GM23338 (cell line): ENCODE data around the gene PSPC1.

Experiments
- EZH2 ChIP-seq: fragments of 200-600 bp; sonication (generic); IDR thresholded peaks from one replicate; pipeline ENCODE4 v1.8.0; 2017; ENCODE audit warnings: antibody characterized with exemption, mild to moderate bottlenecking, low read depth; ENCODE audit not compliant: unreplicated experiment
- EZH2phosphoT487 ChIP-seq: fragments of 200-600 bp; sonication (generic); IDR thresholded peaks from one replicate; pipeline ENCODE4 v1.8.1; 2018; ENCODE audit warnings: antibody characterized with exemption; ENCODE audit not compliant: unreplicated experiment
- JUNB ChIP-seq: IDR thresholded peaks from one replicate; pipeline ENCODE4 v1.6.1; 2016; ENCODE audit warnings: antibody characterized with exemption; ENCODE audit not compliant: unreplicated experiment
- POLR2AphosphoS5 ChIP-seq: IDR thresholded peaks from 2 replicates; pipeline ENCODE4 v1.6.1; 2016; ENCODE audit warnings: antibody characterized with exemption, low read depth
- ZNF331 ChIP-seq: fragments of 250-450 bp; sonication (Bioruptor Pico); IDR thresholded peaks from 2 replicates; pipeline ENCODE4 v1.5.0; 2020; ENCODE audit warnings: low read depth, mild to moderate bottlenecking, moderate library complexity
- TF ChIP-seq, protein P1 (sequence below), 2 experiments: fragments of 200-600 bp in 1 of 2; sonication (generic) in 1 of 2; conservative IDR thresholded peaks; 2 replicates each; pipeline versions ENCODE4 v1.5.1 to v1.6.1; 2016 to 2017; ENCODE audit warnings: antibody characterized with exemption in 2 of 2, low read depth in 2 of 2, mild to moderate bottlenecking in 2 of 2, moderate library complexity in 1 of 2
- TF ChIP-seq, protein P2 (sequence below): IDR thresholded peaks from 2 replicates; pipeline ENCODE4 v1.6.1; 2016; ENCODE audit warnings: antibody characterized with exemption

DNA sequence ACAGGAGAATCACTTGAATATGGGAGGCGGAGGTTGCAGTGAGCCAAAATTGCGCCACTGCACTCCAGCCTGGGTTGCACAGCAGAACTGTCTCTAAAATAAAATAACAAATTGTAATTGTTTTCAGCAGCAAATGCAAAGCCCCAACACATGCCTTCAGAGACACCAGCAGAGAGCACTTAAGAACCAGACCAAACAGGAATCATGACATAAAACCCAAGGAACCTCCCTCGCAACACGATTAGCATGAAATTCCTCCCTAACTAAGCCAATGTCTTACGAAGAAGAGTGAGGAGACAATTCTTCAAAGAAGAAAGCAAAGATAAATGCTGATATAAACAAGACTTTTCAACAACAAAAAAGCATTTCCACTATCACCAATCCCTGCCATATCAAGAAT, 40.1 kb downstream of the PSPC1 start:
- TF ChIP-seq, protein P1, sequence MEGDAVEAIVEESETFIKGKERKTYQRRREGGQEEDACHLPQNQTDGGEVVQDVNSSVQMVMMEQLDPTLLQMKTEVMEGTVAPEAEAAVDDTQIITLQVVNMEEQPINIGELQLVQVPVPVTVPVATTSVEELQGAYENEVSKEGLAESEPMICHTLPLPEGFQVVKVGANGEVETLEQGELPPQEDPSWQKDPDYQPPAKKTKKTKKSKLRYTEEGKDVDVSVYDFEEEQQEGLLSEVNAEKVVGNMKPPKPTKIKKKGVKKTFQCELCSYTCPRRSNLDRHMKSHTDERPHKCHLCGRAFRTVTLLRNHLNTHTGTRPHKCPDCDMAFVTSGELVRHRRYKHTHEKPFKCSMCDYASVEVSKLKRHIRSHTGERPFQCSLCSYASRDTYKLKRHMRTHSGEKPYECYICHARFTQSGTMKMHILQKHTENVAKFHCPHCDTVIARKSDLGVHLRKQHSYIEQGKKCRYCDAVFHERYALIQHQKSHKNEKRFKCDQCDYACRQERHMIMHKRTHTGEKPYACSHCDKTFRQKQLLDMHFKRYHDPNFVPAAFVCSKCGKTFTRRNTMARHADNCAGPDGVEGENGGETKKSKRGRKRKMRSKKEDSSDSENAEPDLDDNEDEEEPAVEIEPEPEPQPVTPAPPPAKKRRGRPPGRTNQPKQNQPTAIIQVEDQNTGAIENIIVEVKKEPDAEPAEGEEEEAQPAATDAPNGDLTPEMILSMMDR (conservative IDR thresholded peaks at IDR 0.05; ENCODE audit: low read depth in 2 of 2), result no peak
- TF ChIP-seq, protein P2, sequence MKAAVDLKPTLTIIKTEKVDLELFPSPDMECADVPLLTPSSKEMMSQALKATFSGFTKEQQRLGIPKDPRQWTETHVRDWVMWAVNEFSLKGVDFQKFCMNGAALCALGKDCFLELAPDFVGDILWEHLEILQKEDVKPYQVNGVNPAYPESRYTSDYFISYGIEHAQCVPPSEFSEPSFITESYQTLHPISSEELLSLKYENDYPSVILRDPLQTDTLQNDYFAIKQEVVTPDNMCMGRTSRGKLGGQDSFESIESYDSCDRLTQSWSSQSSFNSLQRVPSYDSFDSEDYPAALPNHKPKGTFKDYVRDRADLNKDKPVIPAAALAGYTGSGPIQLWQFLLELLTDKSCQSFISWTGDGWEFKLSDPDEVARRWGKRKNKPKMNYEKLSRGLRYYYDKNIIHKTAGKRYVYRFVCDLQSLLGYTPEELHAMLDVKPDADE, result no peak
- TF ChIP-seq EZH2phosphoT487 (no peak), POLR2AphosphoS5 (no peak), ZNF331 (CRISPR knock-in tag) (no peak), JUNB (no peak), EZH2 (no peak)
